ENCODE measurements around the gene BABAM2.
"Not testable (repeated sequence)": the region's sequence is repeated elsewhere in the genome, so short reads cannot be mapped to it uniquely, and the experiment has no call there.

Gene BABAM2

GRCh38 chr2:27890146-27890923 is at the start of gene BABAM2, which contains the start of gene RBKS:
Gene BABAM2 (plus strand): TSS chr2:27890729. CDS start chr2:27894557, 3,828 bp downstream.
Gene RBKS (minus strand): TSS chr2:27890387. CDS start chr2:27890345, 42 bp downstream.
- DNase-seq (ENCODE audit: low spot score) = peak; percentile 98

- no peak for DNase-seq (ENCODE audit: low spot score)
Observed at GRCh38 chr2:27842894-27843293, 47.6 kb upstream of the BABAM2 start.

- no peak for DNase-seq (ENCODE audit: low spot score)
Observed at GRCh38 chr2:27843992-27844391, 46.5 kb upstream of the BABAM2 start.

GRCh38 chr2:27844821-27845255 is 45.7 kb upstream of the BABAM2 start:
- no peak for DNase-seq (ENCODE audit: low spot score)

GRCh38 chr2:27847333-27847732 is 43.2 kb upstream of the BABAM2 start:
- no peak for DNase-seq (ENCODE audit: low spot score)

- no peak for DNase-seq (ENCODE audit: low spot score)
Observed at GRCh38 chr2:27849558-27850205, 40.8 kb upstream of the BABAM2 start.

- no peak for DNase-seq (ENCODE audit: low spot score)
Observed at GRCh38 chr2:27852691-27853090, 37.8 kb upstream of the BABAM2 start.

GRCh38 chr2:27854229-27854862 is 36.2 kb upstream of the BABAM2 start:
- DNase-seq (ENCODE audit: low spot score) = no peak

- peak; percentile 50 for DNase-seq (ENCODE audit: low spot score)
Observed at GRCh38 chr2:27855476-27855875, 35.1 kb upstream of the BABAM2 start.

GRCh38 chr2:27856386-27856785 is 34.1 kb upstream of the BABAM2 start:
- no peak for DNase-seq (ENCODE audit: low spot score)

GRCh38 chr2:27856956-27857355 is 33.6 kb upstream of the BABAM2 start:
- no peak for DNase-seq (ENCODE audit: low spot score)

GRCh38 chr2:27857417-27858172 is 32.9 kb upstream of the BABAM2 start:
- peak; percentile 29 for DNase-seq (ENCODE audit: low spot score)

- peak; percentile 67 for DNase-seq (ENCODE audit: low spot score)
Observed at GRCh38 chr2:27860111-27860510, 30.4 kb upstream of the BABAM2 start.

GRCh38 chr2:27863146-27863545 is 27.4 kb upstream of the BABAM2 start:
- DNase-seq (ENCODE audit: low spot score) = no peak

GRCh38 chr2:27863955-27864354 is 26.6 kb upstream of the BABAM2 start:
- not testable (repeated sequence) for DNase-seq (ENCODE audit: low spot score)

GRCh38 chr2:27866237-27866636 is 24.3 kb upstream of the BABAM2 start:
- no peak for DNase-seq (ENCODE audit: low spot score)

GRCh38 chr2:27869763-27870162 is 20.8 kb upstream of the BABAM2 start:
- no peak for DNase-seq (ENCODE audit: low spot score)

GRCh38 chr2:27870724-27871123 is 19.8 kb upstream of the BABAM2 start:
- no peak for DNase-seq (ENCODE audit: low spot score)

GRCh38 chr2:27871802-27872201 is 18.7 kb upstream of the BABAM2 start:
- no peak for DNase-seq (ENCODE audit: low spot score)

- no peak for DNase-seq (ENCODE audit: low spot score)
Observed at GRCh38 chr2:27873091-27873490, 17.4 kb upstream of the BABAM2 start.

GRCh38 chr2:27875089-27875881 is 15.2 kb upstream of the BABAM2 start:
- no peak for DNase-seq (ENCODE audit: low spot score)

Measured in GM03348 (cell line).